Stomach (tissue), 9 donors: Measurements from ENCODE around the gene EDN3. TPM values are rescaled to one million over a fixed set of nuclear protein-coding genes. Genes with fewer than 3 reads are reported as not detected.

Experiments
- DNase-seq, 2 donors: peaks; one replicate each; pipeline versions ENCODE4 v3.0.0 to v3.0.0-alpha.2; 2013 to 2019
- H3K27ac ChIP-seq, 5 donors: fragments of 200-600 bp in 4 of 5; sonication (generic) in 4 of 5; one replicate each; pipeline ENCODE4 v1.5.1; 2013 to 2019; ENCODE audit warnings: mild to moderate bottlenecking in 1 of 5, moderate library complexity in 1 of 5
- H3K27me3 ChIP-seq, 3 donors: fragments of 200-600 bp; sonication (generic); one replicate each; pipeline ENCODE4 v1.5.1; 2017 to 2019; ENCODE audit warnings: mixed run types in 1 of 3
- H3K36me3 ChIP-seq, 4 donors: fragments of 200-600 bp; sonication (generic); 1 replicate in 3 of 4; 2 replicates in 1 of 4; pipeline ENCODE4 v1.5.1; 2016 to 2019
- H3K4me1 ChIP-seq, 4 donors: fragments of 200-600 bp; sonication (generic); one replicate each; pipeline ENCODE4 v1.5.1; 2016 to 2019
- H3K4me3 ChIP-seq, 4 donors: fragments of 200-600 bp; sonication (generic) in 3 of 4; one replicate each; pipeline ENCODE4 v1.5.1; 2016 to 2019; ENCODE audit warnings: mild to moderate bottlenecking in 1 of 4
- H3K9me3 ChIP-seq, 4 donors: fragments of 200-600 bp; sonication (generic); one replicate each; pipeline ENCODE4 v1.5.1; 2016 to 2019
- CTCF ChIP-seq, 7 experiments: fragments of 450-650 bp in 4 of 7; fragments of 200-600 bp in 3 of 7; sonication (generic) in 3 of 7; IDR thresholded peaks; one replicate each; pipeline ENCODE4 v1.5.1; 2016 to 2019; ENCODE audit warnings: antibody characterized with exemption in 7 of 7, control low read depth in 2 of 7, mild to moderate bottlenecking in 1 of 7
- EP300 ChIP-seq: sonication (generic); formaldehyde crosslinking; IDR thresholded peaks from one replicate; pipeline ENCODE4 v1.6.1; 2017; ENCODE audit warnings: antibody characterized with exemption
- POLR2A ChIP-seq, 4 donors: fragments of 450-650 bp; IDR thresholded peaks; one replicate each; pipeline ENCODE4 v1.6.1; 2016; ENCODE audit warnings: antibody characterized with exemption in 4 of 4, control low read depth in 2 of 4, mild to moderate bottlenecking in 1 of 4, moderate library complexity in 1 of 4
- POLR2AphosphoS5 ChIP-seq, 3 donors: sonication (generic); formaldehyde crosslinking; IDR thresholded peaks; one replicate each; pipeline ENCODE4 v1.6.1; 2016; ENCODE audit warnings: antibody characterized with exemption in 3 of 3
- WGBS, 5 donors: extraction: QIAGEN DNeasy Blood & Tissue Kit in 3 of 5; methylation state at CpG; one replicate each; pipeline versions ENCODE4 v1.1.5 to v1.1.7; 2013 to 2018; 5-methylcytosine and 5-hydroxymethylcytosine counted together
- intact Hi-C: fragments of 100-400 bp; cut with DNase I; formaldehyde crosslinking; loops from one replicate; pipeline ENCODE4 v1.15.1; 2023; ENCODE audit warnings: low total_unique reads
- polyA plus RNA-seq, 3 donors: library from polyadenylated mRNA; stranded (reverse); fragments of 200-250 nt; gene quantifications; one replicate each; pipeline ENCODE4 v1.2.3, GENCODE V29; 2013
- total RNA-seq, 5 donors: library from RNA; depleted of rRNA; stranded (reverse); fragments of >200 nt; gene quantifications; one replicate each; pipeline versions ENCODE4 v1.1.0 to v1.2.3, GENCODE V29; 2014 to 2016
- donor health status: healthy with polysubstance abuse.
- donor health status: Bipolar disorder and iron deficiency.
- donor health status: healthy.

The EDN3 gene
- total and polyA plus RNA-seq, 8 donors, result 2.0 to 20.0 (median 4.4) TPM; not detected in 4

GRCh38 chr20:59324521-59325141, 24.2 kb downstream of the EDN3 start:
- 47 to 71% (median 64%) methylated on average over 10 of the region's 10 CpGs for WGBS, 5 donors
- intact Hi-C loops, result no loop called here
- TF ChIP-seq POLR2A (IDR thresholded peaks at IDR 0.05) (no peak), POLR2AphosphoS5 (IDR thresholded peaks at IDR 0.05) (no peak), CTCF (IDR thresholded peaks at IDR 0.05) (no peak), EP300 (no peak)
- Histone ChIP-seq H3K4me1 (no peaks in the 10 kb centered on the region), H3K27me3 (peaks cover 0 to 5% (median 4%) of the 10 kb centered on the region in 3 donors), H3K27ac (no peak overlapping the region), H3K4me3 (no peak overlapping the region), H3K36me3 (no peaks in the 10 kb centered on the region), H3K9me3 (no peaks in the 10 kb centered on the region)
- no peak for DNase-seq

GRCh38 chr20:59325142-59325523, 24.7 kb downstream of the EDN3 start:
- WGBS, 5 donors, result 75 to 81% (median 80%) methylated on average over 10 of the region's 10 CpGs
- intact Hi-C loops, result no loop called here
- H3K9me3 ChIP-seq, result no peaks in the 10 kb centered on the region
- no peak overlapping the region for H3K27ac ChIP-seq
- H3K4me3 ChIP-seq, result no peak overlapping the region
- no peaks in the 10 kb centered on the region for H3K36me3 ChIP-seq
- TF ChIP-seq POLR2AphosphoS5 (IDR thresholded peaks at IDR 0.05), result no peak
- no peak for TF ChIP-seq EP300
- no peak for TF ChIP-seq CTCF (IDR thresholded peaks at IDR 0.05)
- no peak for TF ChIP-seq POLR2A (IDR thresholded peaks at IDR 0.05)
- H3K27me3 ChIP-seq, result peaks cover 0 to 5% (median 4%) of the 10 kb centered on the region in 3 donors
- no peaks in the 10 kb centered on the region for H3K4me1 ChIP-seq
- DNase-seq, result no peak

GRCh38 chr20:59326188-59326587, 25.8 kb downstream of the EDN3 start:
- 88 to 95% (median 94%) methylated on average over 2 of the region's 2 CpGs for WGBS, 5 donors
- TF ChIP-seq POLR2AphosphoS5 (IDR thresholded peaks at IDR 0.05), result no peak
- no peak for TF ChIP-seq CTCF (IDR thresholded peaks at IDR 0.05)
- no peak for TF ChIP-seq POLR2A (IDR thresholded peaks at IDR 0.05)
- TF ChIP-seq EP300, result no peak
- intact Hi-C loops, result no loop called here
- Histone ChIP-seq H3K4me1 (no peaks in the 10 kb centered on the region), H3K4me3 (no peak overlapping the region), H3K27ac (no peak overlapping the region), H3K9me3 (no peaks in the 10 kb centered on the region), H3K36me3 (no peaks in the 10 kb centered on the region), H3K27me3 (peaks cover 0 to 8% (median 8%) of the 10 kb centered on the region in 3 donors)
- no peak for DNase-seq

- TF ChIP-seq POLR2A (IDR thresholded peaks at IDR 0.05) (no peak), CTCF (IDR thresholded peaks at IDR 0.05) (no peak)
- 80 to 88% (median 84%) methylated on average over 4 of the region's 4 CpGs for WGBS, 5 donors
- H3K27ac ChIP-seq, result no peak overlapping the region
- H3K36me3 ChIP-seq, result no peaks in the 10 kb centered on the region
- peaks cover 0 to 16% (median 12%) of the 10 kb centered on the region in 3 donors for H3K27me3 ChIP-seq
- H3K9me3 ChIP-seq, result no peaks in the 10 kb centered on the region
- intact Hi-C loops, result no loop called here
- DNase-seq, result no peak
- H3K4me3 ChIP-seq, result no peak overlapping the region
- no peaks in the 10 kb centered on the region for H3K4me1 ChIP-seq
These were observed 27.7 kb downstream of the EDN3 start for GRCh38 chr20:59328071-59328470.
